Tibial nerve (tissue), 3 donors: ENCODE results near the gene MINDY4.

Experiments used
- EP300 ChIP-seq, 2 donors: sonication (generic); formaldehyde crosslinking; IDR thresholded peaks; one replicate each; pipeline ENCODE4 v1.6.1; 2017; ENCODE audit warnings: antibody characterized with exemption in 2 of 2, mild to moderate bottlenecking in 1 of 2
- POLR2A ChIP-seq, 2 donors: fragments of 450-650 bp; IDR thresholded peaks; one replicate each; pipeline ENCODE4 v1.6.1; 2017; ENCODE audit warnings: antibody characterized with exemption in 2 of 2, mild to moderate bottlenecking in 2 of 2, moderate library complexity in 2 of 2

- TF ChIP-seq POLR2A (IDR thresholded peaks at IDR 0.05) (no peak), EP300 (IDR thresholded peaks at IDR 0.05) (no peak)
These were observed 138.2 kb downstream of the MINDY4 start for GRCh38 chr7:30909431-30909830.
